Sigmoid colon (tissue), 7 donors: ENCODE results near the gene AGA. TPM values are rescaled to one million over a fixed set of nuclear protein-coding genes. Genes with fewer than 3 reads are reported as not detected.

ENCODE experiments used
- DNase-seq: peaks from one replicate; pipeline ENCODE4 v3.0.0-alpha.2; 2019
- H3K27ac ChIP-seq, 4 donors: fragments of 200-600 bp; sonication (generic); one replicate each; pipeline ENCODE4 v1.5.1; 2016 to 2019; ENCODE audit warnings: mild to moderate bottlenecking in 1 of 4
- H3K27me3 ChIP-seq, 3 donors: fragments of 200-600 bp; sonication (generic); one replicate each; pipeline ENCODE4 v1.5.1; 2019; ENCODE audit warnings: mild to moderate bottlenecking in 1 of 3
- H3K36me3 ChIP-seq, 4 donors: fragments of 200-600 bp; sonication (generic); one replicate each; pipeline ENCODE4 v1.5.1; 2016 to 2019
- H3K4me1 ChIP-seq, 4 donors: fragments of 200-600 bp; sonication (generic); one replicate each; pipeline ENCODE4 v1.5.1; 2017 to 2019
- H3K4me3 ChIP-seq, 4 donors: fragments of 200-600 bp; sonication (generic); one replicate each; pipeline ENCODE4 v1.5.1; 2017 to 2019; ENCODE audit warnings: mild to moderate bottlenecking in 2 of 4, moderate library complexity in 1 of 4
- H3K9me3 ChIP-seq, 4 donors: fragments of 200-600 bp in 3 of 4; sonication (generic) in 3 of 4; one replicate each; pipeline versions ENCODE4 v1.5.1 to v1.6.1; 2013 to 2019
- EP300 ChIP-seq, 4 donors: sonication (generic); formaldehyde crosslinking; IDR thresholded peaks; one replicate each; pipeline ENCODE4 v1.6.1; 2017; ENCODE audit warnings: antibody characterized with exemption in 4 of 4
- POLR2A ChIP-seq, 2 donors: fragments of 450-650 bp; IDR thresholded peaks; one replicate each; pipeline ENCODE4 v1.6.1; 2016; ENCODE audit warnings: antibody characterized with exemption in 2 of 2, mild to moderate bottlenecking in 2 of 2, moderate library complexity in 2 of 2
- POLR2AphosphoS5 ChIP-seq, 4 donors: sonication (generic); formaldehyde crosslinking; IDR thresholded peaks; one replicate each; pipeline ENCODE4 v1.6.1; 2017; ENCODE audit warnings: antibody characterized with exemption in 4 of 4
- WGBS, 2 donors: extraction: QIAGEN DNeasy Blood & Tissue Kit; methylation state at CpG; one replicate each; pipeline ENCODE4 v1.1.7; 2013; 5-methylcytosine and 5-hydroxymethylcytosine counted together
- intact Hi-C: fragments of 100-400 bp; cut with DNase I; formaldehyde crosslinking; loops from one replicate; pipeline ENCODE4 v1.15.1; 2023
- polyA plus RNA-seq, 3 donors: library from polyadenylated mRNA; stranded (reverse); fragments of 200-250 nt; gene quantifications; one replicate each; pipeline ENCODE4 v1.2.3, GENCODE V29; 2013
- total RNA-seq, 4 donors: library from RNA; depleted of rRNA; stranded (reverse); fragments of >200 nt; gene quantifications; one replicate each; pipeline ENCODE4 v1.1.0, GENCODE V29; 2016
- TF ChIP-seq, protein P1 (sequence below), 4 experiments: fragments of 450-650 bp in 3 of 4; fragments of 200-600 bp in 1 of 4; IDR thresholded peaks; one replicate each; pipeline ENCODE4 v1.5.1; 2016 to 2019; ENCODE audit warnings: antibody characterized with exemption in 4 of 4, mild to moderate bottlenecking in 3 of 4, moderate library complexity in 2 of 4
- donor health status: healthy with polysubstance abuse.
- donor health status: Bipolar disorder and iron deficiency.
- donor health status: healthy.

Gene AGA
- total and polyA plus RNA-seq, 7 donors, result 7.2 to 24.9 (median 13.9) TPM

GRCh38 chr4:177480795-177481194 lies 38.6 kb upstream of the AGA start:
- Histone ChIP-seq H3K9me3 (no peaks in the 10 kb centered on the region), H3K4me3 (no peak overlapping the region), H3K36me3 (no peaks in the 10 kb centered on the region), H3K4me1 (no peaks in the 10 kb centered on the region), H3K27ac (no peak overlapping the region), H3K27me3 (no peaks in the 10 kb centered on the region)
- DNase-seq, result no peak
- intact Hi-C loops, result no loop called here
- 86 to 90% methylated on average over 2 of the region's 2 CpGs for WGBS, 2 donors
- TF ChIP-seq POLR2A (IDR thresholded peaks at IDR 0.05), result no peak
- TF ChIP-seq EP300 (IDR thresholded peaks at IDR 0.05), result no peak
- TF ChIP-seq, protein P1, sequence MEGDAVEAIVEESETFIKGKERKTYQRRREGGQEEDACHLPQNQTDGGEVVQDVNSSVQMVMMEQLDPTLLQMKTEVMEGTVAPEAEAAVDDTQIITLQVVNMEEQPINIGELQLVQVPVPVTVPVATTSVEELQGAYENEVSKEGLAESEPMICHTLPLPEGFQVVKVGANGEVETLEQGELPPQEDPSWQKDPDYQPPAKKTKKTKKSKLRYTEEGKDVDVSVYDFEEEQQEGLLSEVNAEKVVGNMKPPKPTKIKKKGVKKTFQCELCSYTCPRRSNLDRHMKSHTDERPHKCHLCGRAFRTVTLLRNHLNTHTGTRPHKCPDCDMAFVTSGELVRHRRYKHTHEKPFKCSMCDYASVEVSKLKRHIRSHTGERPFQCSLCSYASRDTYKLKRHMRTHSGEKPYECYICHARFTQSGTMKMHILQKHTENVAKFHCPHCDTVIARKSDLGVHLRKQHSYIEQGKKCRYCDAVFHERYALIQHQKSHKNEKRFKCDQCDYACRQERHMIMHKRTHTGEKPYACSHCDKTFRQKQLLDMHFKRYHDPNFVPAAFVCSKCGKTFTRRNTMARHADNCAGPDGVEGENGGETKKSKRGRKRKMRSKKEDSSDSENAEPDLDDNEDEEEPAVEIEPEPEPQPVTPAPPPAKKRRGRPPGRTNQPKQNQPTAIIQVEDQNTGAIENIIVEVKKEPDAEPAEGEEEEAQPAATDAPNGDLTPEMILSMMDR (IDR thresholded peaks at IDR 0.05), result no peak
- TF ChIP-seq POLR2AphosphoS5 (IDR thresholded peaks at IDR 0.05), result no peak

GRCh38 chr4:177479063-177479462 lies 36.8 kb upstream of the AGA start:
- intact Hi-C loops, result no loop called here
- no peaks in the 10 kb centered on the region for H3K4me1 ChIP-seq
- WGBS, 2 donors, result 74 to 89% methylated on average over 4 of the region's 4 CpGs
- H3K27ac ChIP-seq, result no peak overlapping the region
- H3K4me3 ChIP-seq, result no peak overlapping the region
- H3K36me3 ChIP-seq, result no peaks in the 10 kb centered on the region
- H3K27me3 ChIP-seq, result no peaks in the 10 kb centered on the region
- DNase-seq, result no peak
- TF ChIP-seq POLR2A (IDR thresholded peaks at IDR 0.05) (no peak), EP300 (IDR thresholded peaks at IDR 0.05) (no peak), POLR2AphosphoS5 (IDR thresholded peaks at IDR 0.05) (no peak)
- TF ChIP-seq, protein P1 (IDR thresholded peaks at IDR 0.05), result no peak
- no peaks in the 10 kb centered on the region for H3K9me3 ChIP-seq

DNA sequence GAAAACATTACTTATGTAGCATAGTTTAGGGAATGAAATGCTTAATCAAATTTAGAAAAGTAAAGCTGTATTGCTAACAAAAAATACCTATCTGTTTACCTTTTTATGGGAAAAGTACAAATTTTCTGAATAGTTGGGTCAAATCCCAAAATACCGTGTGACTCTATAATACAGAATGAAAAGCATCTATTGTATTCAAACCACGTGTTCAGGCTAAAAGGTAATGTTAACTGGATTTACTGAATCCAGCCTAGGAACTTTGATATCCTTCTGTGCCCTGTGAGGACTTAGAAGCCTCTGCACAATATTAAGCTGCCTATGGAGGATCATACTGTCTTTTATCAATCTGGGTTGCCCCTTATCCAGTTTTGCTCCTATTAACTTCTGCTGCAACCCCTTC lies 36.3 kb upstream of the AGA start:
- no peak for TF ChIP-seq POLR2A (IDR thresholded peaks at IDR 0.05)
- TF ChIP-seq, protein P1 (IDR thresholded peaks at IDR 0.05), result no peak
- TF ChIP-seq EP300 (IDR thresholded peaks at IDR 0.05), result no peak
- no peak for TF ChIP-seq POLR2AphosphoS5 (IDR thresholded peaks at IDR 0.05)
- DNase-seq, result no peak
- 37 to 71% methylated on average over 2 of the region's 2 CpGs for WGBS, 2 donors
- H3K4me1 ChIP-seq, result no peaks in the 10 kb centered on the region
- H3K27me3 ChIP-seq, result no peaks in the 10 kb centered on the region
- H3K36me3 ChIP-seq, result no peaks in the 10 kb centered on the region
- no peak overlapping the region for H3K4me3 ChIP-seq
- no peak overlapping the region for H3K27ac ChIP-seq
- H3K9me3 ChIP-seq, result no peaks in the 10 kb centered on the region
- intact Hi-C loops, result no loop called here

- TF ChIP-seq EP300 (IDR thresholded peaks at IDR 0.05) (no peak), POLR2A (IDR thresholded peaks at IDR 0.05) (no peak)
- TF ChIP-seq, protein P1 (IDR thresholded peaks at IDR 0.05), result no peak
- H3K4me3 ChIP-seq, result no peak overlapping the region
- no peaks in the 10 kb centered on the region for H3K27me3 ChIP-seq
- intact Hi-C loops, result no loop called here
- H3K4me1 ChIP-seq, result no peaks in the 10 kb centered on the region
- 88 to 92% methylated on average over 1 of the region's 1 CpG for WGBS, 2 donors
- no peaks in the 10 kb centered on the region for H3K9me3 ChIP-seq
- H3K27ac ChIP-seq, result no peak overlapping the region
- H3K36me3 ChIP-seq, result no peaks in the 10 kb centered on the region
- no peak for DNase-seq
Measured at GRCh38 chr4:177473991-177474390, 31.8 kb upstream of the AGA start.

- Histone ChIP-seq H3K4me1 (no peaks in the 10 kb centered on the region), H3K27me3 (no peaks in the 10 kb centered on the region), H3K36me3 (no peaks in the 10 kb centered on the region), H3K27ac (no peak overlapping the region), H3K9me3 (no peaks in the 10 kb centered on the region), H3K4me3 (no peak overlapping the region)
- no peak for TF ChIP-seq POLR2AphosphoS5 (IDR thresholded peaks at IDR 0.05)
- no peak for TF ChIP-seq POLR2A (IDR thresholded peaks at IDR 0.05)
- TF ChIP-seq, protein P1 (IDR thresholded peaks at IDR 0.05), result no peak
- TF ChIP-seq EP300 (IDR thresholded peaks at IDR 0.05), result no peak
- intact Hi-C loops, result no loop called here
- no peak for DNase-seq
- 87 to 89% methylated on average over 4 of the region's 4 CpGs for WGBS, 2 donors
Measured at GRCh38 chr4:177464026-177464425, 21.8 kb upstream of the AGA start.
